ENCODE data around the gene MBD3L5. TPM values are rescaled to one million over a fixed set of nuclear protein-coding genes. Genes with fewer than 3 reads are reported as not detected.
"Not testable (repeated sequence)": the region's sequence is repeated elsewhere in the genome, so short reads cannot be mapped to it uniquely, and the experiment has no call there.

Gene MBD3L5
- total RNA-seq, 1 experiment from 2014 or later: not detected

DNA sequence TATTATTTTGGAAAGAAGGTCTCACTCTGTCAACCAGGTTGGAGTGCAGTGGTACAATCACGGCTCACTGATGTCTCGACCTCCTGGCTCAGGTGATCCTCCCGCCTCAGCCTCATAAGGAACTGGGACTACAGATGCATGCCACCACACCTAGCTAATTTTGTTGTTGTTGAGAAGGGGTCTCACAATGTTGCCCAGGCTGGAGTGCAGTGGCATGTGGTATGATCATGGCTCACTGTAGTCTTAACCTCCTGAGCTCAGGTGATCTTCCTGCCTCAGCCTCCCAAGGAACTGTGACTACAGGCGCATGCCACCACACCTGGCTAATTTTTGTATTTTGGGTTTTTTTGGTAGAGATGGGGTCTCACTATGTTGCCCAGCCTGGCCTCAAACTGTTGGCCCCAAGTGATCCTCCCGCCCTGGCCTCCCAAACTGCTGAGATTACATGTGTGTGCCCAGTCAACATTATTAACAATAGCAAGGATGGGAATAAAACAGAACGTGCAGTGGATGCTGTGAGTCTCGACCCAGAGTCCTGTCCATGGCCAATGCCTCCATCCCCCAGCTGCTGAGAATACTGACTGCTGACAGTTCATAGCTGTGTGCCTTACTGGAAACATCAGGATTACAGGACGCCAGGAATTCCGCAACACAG, 33.5 kb downstream of the MBD3L5 start:
- no peaks in the 10 kb centered on the region for H3K9me3 ChIP-seq (ENCODE audit: insufficient read depth, low read depth)
- no peak overlapping the region for H3K27ac ChIP-seq
- DNase-seq: no peak
- no peaks in the 10 kb centered on the region for H4K20me1 ChIP-seq (ENCODE audit: insufficient read depth)
- BruUV-seq (replicated peaks): no TSS peak
- no peak overlapping the region for H3K4me2 ChIP-seq
- H3K4me3 ChIP-seq: no peak overlapping the region
- intact Hi-C loops (cut with micrococcal nuclease; ENCODE audit: unreplicated experiment): no loop called here
- H3K9me2 ChIP-seq (ENCODE audit: insufficient read depth): no peaks in the 10 kb centered on the region
- no peak overlapping the region for H2AFZ ChIP-seq
- H3K4me1 ChIP-seq (replicated peaks; ENCODE audit: insufficient read depth): no peaks in the 10 kb centered on the region
- H3K36me3 ChIP-seq (ENCODE audit: low read depth): no peaks in the 10 kb centered on the region
- no peaks in the 10 kb centered on the region for H3K79me2 ChIP-seq (ENCODE audit: low read depth)
- CTCF ChIA-PET: no interaction called here
- TF ChIP-seq, protein P1, sequence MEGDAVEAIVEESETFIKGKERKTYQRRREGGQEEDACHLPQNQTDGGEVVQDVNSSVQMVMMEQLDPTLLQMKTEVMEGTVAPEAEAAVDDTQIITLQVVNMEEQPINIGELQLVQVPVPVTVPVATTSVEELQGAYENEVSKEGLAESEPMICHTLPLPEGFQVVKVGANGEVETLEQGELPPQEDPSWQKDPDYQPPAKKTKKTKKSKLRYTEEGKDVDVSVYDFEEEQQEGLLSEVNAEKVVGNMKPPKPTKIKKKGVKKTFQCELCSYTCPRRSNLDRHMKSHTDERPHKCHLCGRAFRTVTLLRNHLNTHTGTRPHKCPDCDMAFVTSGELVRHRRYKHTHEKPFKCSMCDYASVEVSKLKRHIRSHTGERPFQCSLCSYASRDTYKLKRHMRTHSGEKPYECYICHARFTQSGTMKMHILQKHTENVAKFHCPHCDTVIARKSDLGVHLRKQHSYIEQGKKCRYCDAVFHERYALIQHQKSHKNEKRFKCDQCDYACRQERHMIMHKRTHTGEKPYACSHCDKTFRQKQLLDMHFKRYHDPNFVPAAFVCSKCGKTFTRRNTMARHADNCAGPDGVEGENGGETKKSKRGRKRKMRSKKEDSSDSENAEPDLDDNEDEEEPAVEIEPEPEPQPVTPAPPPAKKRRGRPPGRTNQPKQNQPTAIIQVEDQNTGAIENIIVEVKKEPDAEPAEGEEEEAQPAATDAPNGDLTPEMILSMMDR (conservative IDR thresholded peaks at IDR 0.05): no peak
- TF ChIP-seq EZH2 (IDR thresholded peaks at IDR 0.05; ENCODE audit: low read depth): no peak
- no peaks in the 10 kb centered on the region for H3F3A ChIP-seq (ENCODE audit: insufficient read depth, low read depth)
- H3K27me3 ChIP-seq (ENCODE audit: insufficient read depth, low read depth): no peaks in the 10 kb centered on the region
- POLR2A ChIA-PET (ENCODE audit: unreplicated experiment): no interaction called here

DNA sequence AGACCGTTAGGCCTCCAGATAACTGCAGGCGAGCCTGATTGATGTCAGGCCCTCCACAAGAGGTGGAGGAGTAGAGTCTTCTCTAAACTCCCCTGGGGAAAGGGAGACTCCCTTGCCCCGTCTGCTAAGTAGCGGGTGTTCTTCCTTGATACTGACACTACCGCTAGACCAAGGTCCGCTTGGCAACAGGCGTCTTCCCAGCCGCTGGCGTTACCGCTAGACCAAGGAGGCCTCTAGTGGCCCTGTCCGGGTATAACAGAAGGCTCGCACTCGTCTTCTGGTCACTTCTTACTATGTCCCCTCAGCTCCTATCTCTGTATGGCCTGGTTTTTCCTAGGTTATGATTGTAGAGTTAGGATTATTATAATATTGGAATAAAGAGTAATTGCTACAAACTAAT, 36.7 kb downstream of the MBD3L5 start:
- H3K36me3 ChIP-seq (ENCODE audit: low read depth); H3K9me3 ChIP-seq (ENCODE audit: insufficient read depth, low read depth); intact Hi-C loops (cut with micrococcal nuclease; ENCODE audit: unreplicated experiment); POLR2A ChIA-PET (ENCODE audit: unreplicated experiment); H3K9me2 ChIP-seq (ENCODE audit: insufficient read depth); H3F3A ChIP-seq (ENCODE audit: insufficient read depth, low read depth); H3K27ac ChIP-seq; BruUV-seq (replicated peaks); H3K4me1 ChIP-seq (replicated peaks; ENCODE audit: insufficient read depth); H4K20me1 ChIP-seq (ENCODE audit: insufficient read depth); H2AFZ ChIP-seq; H3K27me3 ChIP-seq (ENCODE audit: insufficient read depth, low read depth); CTCF ChIA-PET; H3K4me2 ChIP-seq; H3K4me3 ChIP-seq: not testable (repeated sequence)
- TF ChIP-seq, protein P1 (conservative IDR thresholded peaks at IDR 0.05): peak; percentile 54
- DNase-seq: peak in 1 of 2 experiments; percentile 40
- H3K79me2 ChIP-seq (ENCODE audit: low read depth): peaks cover 12% of the 10 kb centered on the region

DNA sequence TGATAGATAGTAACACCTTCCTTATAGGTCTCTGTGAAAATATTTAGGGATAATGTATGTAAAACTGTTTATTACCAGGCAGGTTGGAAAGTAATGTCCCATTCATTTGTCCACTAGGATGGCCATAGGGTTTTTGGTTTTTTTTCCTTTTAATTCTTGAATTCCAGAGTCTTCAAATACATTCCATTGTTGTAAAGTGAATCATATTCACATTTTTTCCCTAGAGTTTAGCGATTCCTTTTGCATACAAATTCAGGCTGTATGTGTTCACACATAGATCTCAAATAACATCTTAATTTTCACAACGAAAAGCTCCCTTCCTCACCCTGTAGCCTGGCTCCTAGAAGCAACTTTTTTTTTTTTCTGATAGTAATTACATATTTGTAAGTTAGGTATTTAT, 37.3 kb downstream of the MBD3L5 start:
- no peaks in the 10 kb centered on the region for H3K27me3 ChIP-seq (ENCODE audit: insufficient read depth, low read depth)
- no peak for DNase-seq
- CTCF ChIA-PET: no interaction called here
- no TSS peak for BruUV-seq (replicated peaks)
- peaks cover 12% of the 10 kb centered on the region for H3K79me2 ChIP-seq (ENCODE audit: low read depth)
- no peaks in the 10 kb centered on the region for H3K4me1 ChIP-seq (replicated peaks; ENCODE audit: insufficient read depth)
- H2AFZ ChIP-seq: no peak overlapping the region
- TF ChIP-seq, protein P1 (conservative IDR thresholded peaks at IDR 0.05): no peak
- TF ChIP-seq EZH2 (IDR thresholded peaks at IDR 0.05; ENCODE audit: low read depth): no peak
- no peaks in the 10 kb centered on the region for H3K9me3 ChIP-seq (ENCODE audit: insufficient read depth, low read depth)
- POLR2A ChIA-PET (ENCODE audit: unreplicated experiment): no interaction called here
- no peak overlapping the region for H3K4me2 ChIP-seq
- H3K27ac ChIP-seq: no peak overlapping the region
- intact Hi-C loops (cut with micrococcal nuclease; ENCODE audit: unreplicated experiment): no loop called here
- H3K36me3 ChIP-seq (ENCODE audit: low read depth): peaks cover 12% of the 10 kb centered on the region
- H3K9me2 ChIP-seq (ENCODE audit: insufficient read depth): no peaks in the 10 kb centered on the region
- H3K4me3 ChIP-seq: no peak overlapping the region
- no peaks in the 10 kb centered on the region for H4K20me1 ChIP-seq (ENCODE audit: insufficient read depth)
- no peaks in the 10 kb centered on the region for H3F3A ChIP-seq (ENCODE audit: insufficient read depth, low read depth)
